OCI-LY1 (cell line): Measurements from ENCODE around the gene MANBA.

Experiments used
- H2AFZ ChIP-seq: fragments of 200-600 bp; sonication (generic), shearing (Covaris generic); 2 replicates; pipeline ENCODE4 v1.6.0; 2014; ENCODE audit warnings: antibody characterized with exemption, mild to moderate bottlenecking, low read length
- H3F3A ChIP-seq: fragments of 200-600 bp; sonication (generic), shearing (Covaris generic); 2 replicates; pipeline ENCODE4 v1.6.0; 2014; ENCODE audit warnings: mild to moderate bottlenecking, antibody characterized with exemption, low read length, moderate library complexity; ENCODE audit not compliant: insufficient read depth
- H3K27ac ChIP-seq: fragments of 200-600 bp; sonication (generic); 2 replicates; pipeline ENCODE4 v1.5.1; 2014; ENCODE audit warnings: low read length, mixed run types, mild to moderate bottlenecking, low read depth; ENCODE audit not compliant: poor library complexity, severe bottlenecking
- H3K27me3 ChIP-seq: fragments of 200-600 bp; sonication (generic); 2 replicates; pipeline ENCODE4 v1.6.0; 2014; ENCODE audit warnings: antibody characterized with exemption, mild to moderate bottlenecking, low read length, moderate library complexity; ENCODE audit not compliant: insufficient read depth
- H3K36me3 ChIP-seq: fragments of 200-600 bp; sonication (generic); 2 replicates; pipeline ENCODE4 v1.6.1; 2014; ENCODE audit warnings: mild to moderate bottlenecking, antibody characterized with exemption, low read length, moderate library complexity, mixed read lengths; ENCODE audit not compliant: insufficient read depth
- H3K4me1 ChIP-seq: fragments of 200-600 bp; sonication (generic); 2 replicates; pipeline ENCODE4 v1.5.1; 2014; ENCODE audit warnings: mild to moderate bottlenecking, low read length, moderate library complexity; ENCODE audit not compliant: insufficient read depth, severe bottlenecking
- H3K4me2 ChIP-seq: fragments of 200-600 bp; sonication (generic), shearing (Covaris generic); 2 replicates; pipeline ENCODE4 v1.6.1; 2014; ENCODE audit warnings: low read length
- H3K4me3 ChIP-seq: fragments of 200-600 bp; sonication (generic); 2 replicates; pipeline ENCODE4 v1.5.1; 2014; ENCODE audit warnings: low read length, low read depth, mild to moderate bottlenecking, mixed read lengths; ENCODE audit not compliant: poor library complexity, severe bottlenecking
- H3K79me2 ChIP-seq: fragments of 200-600 bp; shearing (Covaris generic); 2 replicates; pipeline ENCODE4 v1.6.1; 2016; ENCODE audit warnings: mixed run types, low read length, mixed read lengths; ENCODE audit not compliant: insufficient read depth
- H3K9ac ChIP-seq: fragments of 200-600 bp; sonication (generic), shearing (Covaris generic); 2 replicates; pipeline ENCODE4 v1.6.1; 2014; ENCODE audit warnings: mild to moderate bottlenecking, low read length, mixed read lengths
- H3K9me2 ChIP-seq: fragments of 200-600 bp; sonication (generic), shearing (Covaris generic); 2 replicates; pipeline ENCODE4 v1.6.1; 2014; ENCODE audit warnings: low read depth, mild to moderate bottlenecking, low read length, mixed read lengths
- H3K9me3 ChIP-seq: fragments of 200-600 bp; shearing (Covaris generic); 2 replicates; pipeline ENCODE4 v1.6.1; 2014; ENCODE audit warnings: low read length, mixed read lengths
- H4K20me1 ChIP-seq: fragments of 200-600 bp; sonication (generic), shearing (Covaris generic); 2 replicates; pipeline ENCODE4 v1.6.0; 2016; ENCODE audit warnings: mild to moderate bottlenecking, low read length; ENCODE audit not compliant: insufficient read depth
- EZH2 ChIP-seq: fragments of 200-600 bp; sonication (generic), shearing (Covaris generic); IDR thresholded peaks from 2 replicates; pipeline ENCODE4 v1.8.0; 2017; ENCODE audit warnings: borderline replicate concordance, mixed run types, mild to moderate bottlenecking, antibody characterized with exemption, low read length, moderate library complexity, mixed read lengths
- TF ChIP-seq, protein P1 (sequence below): fragments of 200-600 bp; sonication (generic), shearing (Covaris generic); IDR thresholded peaks from 2 replicates; pipeline ENCODE4 v1.5.1; 2017; ENCODE audit warnings: mild to moderate bottlenecking, antibody characterized with exemption, low read length, moderate library complexity, mixed read lengths

Gene MANBA

DNA sequence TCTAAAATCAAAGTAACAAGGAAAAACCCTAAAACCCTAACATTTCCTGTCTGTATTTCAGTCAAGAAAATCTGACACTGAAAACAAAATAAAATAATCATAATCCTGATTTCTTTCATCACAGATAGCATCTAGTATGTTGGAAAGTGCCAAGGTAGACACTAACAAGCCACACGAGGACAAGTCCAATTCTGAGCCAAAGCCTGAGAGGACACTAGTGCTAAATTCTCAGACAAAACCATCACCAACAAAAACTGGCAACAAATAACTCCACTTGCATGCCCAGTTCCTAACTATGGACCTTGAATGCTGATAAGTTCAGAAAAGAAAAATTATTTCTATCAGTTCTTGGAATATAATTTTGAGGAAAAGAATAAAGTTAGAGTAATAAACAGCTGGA, 113.7 kb downstream of the MANBA start:
- H3K27me3 ChIP-seq, result no peaks in the 10 kb centered on the region
- H3K4me1 ChIP-seq, result no peaks in the 10 kb centered on the region
- H3F3A ChIP-seq, result no peaks in the 10 kb centered on the region
- H4K20me1 ChIP-seq, result no peaks in the 10 kb centered on the region
- H3K4me3 ChIP-seq, result no peak overlapping the region
- no peaks in the 10 kb centered on the region for H3K79me2 ChIP-seq
- no peaks in the 10 kb centered on the region for H3K9me2 ChIP-seq
- H3K9me3 ChIP-seq, result no peaks in the 10 kb centered on the region
- H2AFZ ChIP-seq, result no peak overlapping the region
- H3K4me2 ChIP-seq, result no peak overlapping the region
- TF ChIP-seq EZH2, result no peak
- TF ChIP-seq, protein P1, sequence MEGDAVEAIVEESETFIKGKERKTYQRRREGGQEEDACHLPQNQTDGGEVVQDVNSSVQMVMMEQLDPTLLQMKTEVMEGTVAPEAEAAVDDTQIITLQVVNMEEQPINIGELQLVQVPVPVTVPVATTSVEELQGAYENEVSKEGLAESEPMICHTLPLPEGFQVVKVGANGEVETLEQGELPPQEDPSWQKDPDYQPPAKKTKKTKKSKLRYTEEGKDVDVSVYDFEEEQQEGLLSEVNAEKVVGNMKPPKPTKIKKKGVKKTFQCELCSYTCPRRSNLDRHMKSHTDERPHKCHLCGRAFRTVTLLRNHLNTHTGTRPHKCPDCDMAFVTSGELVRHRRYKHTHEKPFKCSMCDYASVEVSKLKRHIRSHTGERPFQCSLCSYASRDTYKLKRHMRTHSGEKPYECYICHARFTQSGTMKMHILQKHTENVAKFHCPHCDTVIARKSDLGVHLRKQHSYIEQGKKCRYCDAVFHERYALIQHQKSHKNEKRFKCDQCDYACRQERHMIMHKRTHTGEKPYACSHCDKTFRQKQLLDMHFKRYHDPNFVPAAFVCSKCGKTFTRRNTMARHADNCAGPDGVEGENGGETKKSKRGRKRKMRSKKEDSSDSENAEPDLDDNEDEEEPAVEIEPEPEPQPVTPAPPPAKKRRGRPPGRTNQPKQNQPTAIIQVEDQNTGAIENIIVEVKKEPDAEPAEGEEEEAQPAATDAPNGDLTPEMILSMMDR, result no peak
- peaks cover 62% of the 10 kb centered on the region for H3K36me3 ChIP-seq
- H3K27ac ChIP-seq, result no peak overlapping the region
- no peak overlapping the region for H3K9ac ChIP-seq

DNA sequence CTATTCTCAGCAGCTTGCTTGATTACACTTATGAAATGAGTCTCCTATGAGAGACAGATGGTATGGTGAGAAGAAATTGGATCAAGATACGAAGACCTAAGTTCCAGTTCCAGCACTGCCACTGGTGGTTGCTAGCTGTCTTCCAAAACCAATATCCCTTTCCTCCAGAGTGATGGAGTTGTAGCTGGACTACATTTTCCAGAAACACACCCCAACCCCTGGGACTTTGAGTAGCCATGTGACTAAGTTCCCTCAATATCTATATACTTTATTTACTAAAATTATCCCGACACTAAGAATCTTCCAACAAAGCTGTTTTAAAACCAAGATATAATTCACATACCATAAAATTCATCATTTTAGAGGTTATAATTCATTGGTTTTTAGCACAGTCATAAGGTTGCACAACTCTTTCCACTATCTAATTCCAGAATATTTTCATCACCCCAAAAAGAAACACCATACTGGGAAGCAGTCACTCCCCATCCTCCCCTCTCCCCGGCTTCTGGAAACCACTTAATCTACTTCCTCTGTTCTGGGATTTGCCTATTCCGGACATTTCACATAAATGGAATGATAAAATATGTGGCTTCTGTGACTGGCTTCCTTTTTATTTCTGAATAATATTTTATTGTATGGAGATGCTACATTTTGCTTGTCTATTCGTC, 118.0 kb downstream of the MANBA start:
- H3K9me2 ChIP-seq, result no peaks in the 10 kb centered on the region
- no peaks in the 10 kb centered on the region for H3K79me2 ChIP-seq
- no peak overlapping the region for H3K4me2 ChIP-seq
- H3K27me3 ChIP-seq, result no peaks in the 10 kb centered on the region
- TF ChIP-seq EZH2, result no peak
- TF ChIP-seq, protein P1, result no peak
- H3K9me3 ChIP-seq, result no peaks in the 10 kb centered on the region
- no peaks in the 10 kb centered on the region for H3F3A ChIP-seq
- no peaks in the 10 kb centered on the region for H4K20me1 ChIP-seq
- H3K4me3 ChIP-seq, result no peak overlapping the region
- no peak overlapping the region for H3K27ac ChIP-seq
- H2AFZ ChIP-seq, result no peak overlapping the region
- no peaks in the 10 kb centered on the region for H3K4me1 ChIP-seq
- H3K9ac ChIP-seq, result no peak overlapping the region
- peaks cover 50% of the 10 kb centered on the region for H3K36me3 ChIP-seq

DNA sequence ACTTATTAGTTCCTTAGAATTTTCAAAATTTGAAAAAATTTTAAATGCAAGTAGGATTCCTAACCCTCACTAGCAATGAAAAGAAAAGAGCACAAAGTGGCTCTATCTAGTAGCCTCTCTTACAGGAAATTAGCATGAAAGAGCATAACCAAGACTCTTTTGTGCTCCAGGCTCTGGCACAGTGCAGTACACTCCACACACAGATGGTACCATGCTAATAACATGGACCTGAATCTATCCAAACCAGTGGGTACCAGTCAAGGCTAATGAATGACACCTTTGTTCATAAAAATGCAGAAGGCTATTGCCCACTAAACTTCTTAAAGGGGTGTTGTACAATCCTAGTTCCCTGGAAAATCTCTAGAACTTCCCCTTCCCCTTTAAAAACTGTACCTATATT, 119.0 kb downstream of the MANBA start:
- Histone ChIP-seq H3K79me2 (no peaks in the 10 kb centered on the region), H3K4me3 (no peak overlapping the region), H3K4me2 (no peak overlapping the region), H3K9me3 (no peaks in the 10 kb centered on the region), H3K27me3 (no peaks in the 10 kb centered on the region), H3K4me1 (no peaks in the 10 kb centered on the region), H3K36me3 (peaks cover 51% of the 10 kb centered on the region), H2AFZ (no peak overlapping the region), H3K27ac (no peak overlapping the region), H3K9me2 (no peaks in the 10 kb centered on the region), H3K9ac (no peak overlapping the region), H3F3A (no peaks in the 10 kb centered on the region), H4K20me1 (no peaks in the 10 kb centered on the region)
- TF ChIP-seq, protein P1, result no peak
- no peak for TF ChIP-seq EZH2
